ENCODE data around the gene ZNF229. TPM values are rescaled to one million over a fixed set of nuclear protein-coding genes. Genes with fewer than 3 reads are reported as not detected.

Gene ZNF229
- total RNA-seq, 3 donors from 2014 or later: 1.3 to 13.5 (median 3.6) TPM

GRCh38 chr19:44455100-44455499 is 6.8 kb upstream of the ZNF229 start:
- no peak overlapping the region for H3K27ac ChIP-seq
- no peak for DNase-seq (ENCODE audit: low spot score in 2 of 2)
- H3K36me3 ChIP-seq: no peaks in the 10 kb centered on the region
- H3K4me3 ChIP-seq: no peak overlapping the region
- intact Hi-C loops (cut with DNase I; ENCODE audit: low total_unique reads): no loop called here
- no peak for TF ChIP-seq CTCF (IDR thresholded peaks at IDR 0.05)
- TF ChIP-seq POLR2A (IDR thresholded peaks at IDR 0.05): no peak
- TF ChIP-seq POLR2AphosphoS5 (IDR thresholded peaks at IDR 0.05): no peak
- peaks cover 35 to 69% of the 10 kb centered on the region in 2 donors for H3K9me3 ChIP-seq
- H3K4me1 ChIP-seq: no peaks in the 10 kb centered on the region
- no peaks in the 10 kb centered on the region for H3K27me3 ChIP-seq

GRCh38 chr19:44452367-44452766 is 4.1 kb upstream of the ZNF229 start:
- no peak for TF ChIP-seq POLR2AphosphoS5 (IDR thresholded peaks at IDR 0.05)
- no peak for TF ChIP-seq POLR2A (IDR thresholded peaks at IDR 0.05)
- TF ChIP-seq CTCF (IDR thresholded peaks at IDR 0.05): no peak
- Histone ChIP-seq H3K4me3 (no peak overlapping the region), H3K27me3 (no peaks in the 10 kb centered on the region), H3K4me1 (no peaks in the 10 kb centered on the region), H3K9me3 (peaks cover 33 to 45% of the 10 kb centered on the region in 2 donors), H3K36me3 (no peaks in the 10 kb centered on the region), H3K27ac (no peak overlapping the region)
- no peak for DNase-seq (ENCODE audit: low spot score in 2 of 2)
- intact Hi-C loops (cut with DNase I; ENCODE audit: low total_unique reads): no loop called here

- TF ChIP-seq POLR2A (IDR thresholded peaks at IDR 0.05): no peak
- TF ChIP-seq CTCF (IDR thresholded peaks at IDR 0.05): no peak
- no peak for TF ChIP-seq POLR2AphosphoS5 (IDR thresholded peaks at IDR 0.05)
- Histone ChIP-seq H3K27ac (no peak overlapping the region), H3K9me3 (peaks cover 31 to 45% of the 10 kb centered on the region in 2 donors), H3K4me3 (no peak overlapping the region), H3K27me3 (no peaks in the 10 kb centered on the region), H3K4me1 (no peaks in the 10 kb centered on the region), H3K36me3 (no peaks in the 10 kb centered on the region)
- intact Hi-C loops (cut with DNase I; ENCODE audit: low total_unique reads): no loop called here
- no peak for DNase-seq (ENCODE audit: low spot score in 2 of 2)
These were observed 3.4 kb upstream of the ZNF229 start for GRCh38 chr19:44451687-44452086.

- Histone ChIP-seq H3K27me3 (no peaks in the 10 kb centered on the region), H3K4me1 (no peaks in the 10 kb centered on the region), H3K9me3 (peaks cover 57 to 98% of the 10 kb centered on the region in 2 donors), H3K36me3 (peaks cover 22% of the 10 kb centered on the region), H3K4me3 (no peak overlapping the region), H3K27ac (no peak overlapping the region)
- TF ChIP-seq POLR2AphosphoS5 (IDR thresholded peaks at IDR 0.05) (no peak), POLR2A (IDR thresholded peaks at IDR 0.05) (no peak), CTCF (IDR thresholded peaks at IDR 0.05) (no peak)
- no peak for DNase-seq (ENCODE audit: low spot score in 2 of 2)
- intact Hi-C loops (cut with DNase I; ENCODE audit: low total_unique reads): no loop called here
These were observed 9.8 kb downstream of the ZNF229 start for GRCh38 chr19:44438441-44438840.

- Histone ChIP-seq H3K27ac (no peak overlapping the region), H3K4me1 (no peaks in the 10 kb centered on the region), H3K27me3 (no peaks in the 10 kb centered on the region), H3K9me3 (peaks cover 55 to 98% of the 10 kb centered on the region in 2 donors), H3K36me3 (peaks cover 13% of the 10 kb centered on the region), H3K4me3 (no peak overlapping the region)
- intact Hi-C loops (cut with DNase I; ENCODE audit: low total_unique reads): no loop called here
- TF ChIP-seq POLR2A (IDR thresholded peaks at IDR 0.05) (no peak), POLR2AphosphoS5 (IDR thresholded peaks at IDR 0.05) (no peak), CTCF (IDR thresholded peaks at IDR 0.05) (no peak)
- DNase-seq (ENCODE audit: low spot score in 2 of 2): no peak
These were observed 12.8 kb downstream of the ZNF229 start for GRCh38 chr19:44435441-44435840.
